NCI-H2171 treated with DMSO at 0.1 percent for 48 hours (cell line): Measurements from ENCODE around the gene MCM8.

Experiments used
- DNase-seq: peaks from one replicate; lab custom pipeline; 2025; lab: John Stamatoyannopoulos, UW

The MCM8 gene

DNA sequence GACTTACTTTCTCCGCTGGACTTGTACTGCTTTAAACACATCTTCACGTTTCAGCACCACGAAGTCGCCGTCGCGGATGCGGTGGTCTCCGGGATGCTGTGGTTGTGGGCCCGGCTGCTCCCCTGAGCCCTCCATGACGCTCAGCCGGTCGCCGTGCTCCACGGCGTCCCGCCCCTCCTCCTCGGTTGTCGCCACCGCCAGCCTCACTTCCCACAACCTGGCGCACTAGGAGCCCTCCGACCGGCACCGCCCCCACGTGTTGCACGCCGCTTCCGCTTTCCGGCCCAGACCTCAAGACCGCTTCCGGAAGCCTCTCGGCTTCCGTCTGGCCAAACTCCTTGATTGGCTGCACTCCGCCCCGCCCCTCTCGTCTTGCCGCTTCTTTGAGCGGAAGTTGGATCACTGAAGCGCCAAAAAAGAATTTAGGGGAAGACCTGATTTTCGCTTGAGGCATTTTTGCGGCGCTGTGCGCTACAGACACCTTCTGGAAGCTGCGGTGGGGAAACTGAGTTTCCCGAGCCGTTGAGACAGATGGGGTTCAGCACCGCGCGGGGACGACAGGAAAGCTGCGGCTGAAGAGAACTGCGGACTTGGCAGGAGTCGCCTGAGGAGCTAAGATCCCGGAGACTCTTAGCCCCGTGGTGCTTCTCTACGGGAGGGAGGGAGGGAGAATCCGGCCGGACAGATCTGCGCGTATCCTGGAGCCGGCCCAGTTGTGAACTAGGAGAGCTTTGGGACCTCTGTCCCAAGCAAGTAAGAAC is at the start of gene MCM8, which contains the start of gene TRMT6:
MCM8 (plus strand) TSS at position 382 of the 761 bp plus-strand sequence. CDS start 1,364 bp downstream, outside the sequence.
TRMT6 (minus strand) TSS at position 263 of the 761 bp plus-strand sequence; CDS start at position 135, 128 bp downstream.
- DNase-seq: peak; percentile 100

DNA sequence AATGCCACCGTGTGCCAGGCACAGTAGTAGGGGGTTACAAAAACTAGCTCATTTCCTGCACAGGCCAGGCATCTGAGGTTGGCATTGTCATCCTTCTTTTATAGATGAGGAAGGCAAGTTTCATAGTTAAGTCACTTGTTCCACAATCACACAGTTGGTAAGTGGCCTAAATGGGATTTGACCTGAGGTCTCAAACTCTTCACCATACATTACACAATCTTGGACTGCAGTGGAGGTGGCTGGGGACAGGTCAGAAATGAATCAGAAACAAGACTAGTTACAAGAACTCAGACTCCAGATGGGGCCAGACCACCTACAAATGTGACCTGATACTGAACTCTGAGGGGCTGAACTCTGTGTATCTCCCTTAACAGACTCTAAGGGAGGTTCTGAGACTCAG is 49.5 kb upstream of the MCM8 start:
- DNase-seq: no peak

DNA sequence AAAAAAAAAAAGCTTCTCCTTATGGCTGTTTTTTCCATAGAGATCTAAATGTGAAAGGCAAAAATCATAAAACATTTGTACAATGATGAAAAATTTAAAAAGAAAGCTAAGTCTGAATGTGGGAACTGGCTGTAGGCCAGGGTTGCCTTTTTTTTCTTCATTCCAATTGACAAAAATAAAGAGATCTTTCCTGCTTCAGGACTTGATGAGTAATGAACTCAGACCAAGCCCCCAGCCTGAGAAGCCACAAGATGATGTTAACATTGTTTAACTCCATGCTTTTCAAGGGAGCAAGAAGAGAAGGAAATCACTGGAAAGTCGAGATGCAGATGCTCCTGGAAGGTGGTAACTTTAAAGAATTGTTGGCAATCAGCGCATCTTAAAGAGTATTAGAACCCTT is 41.5 kb upstream of the MCM8 start:
- peak; percentile 36 for DNase-seq

DNA sequence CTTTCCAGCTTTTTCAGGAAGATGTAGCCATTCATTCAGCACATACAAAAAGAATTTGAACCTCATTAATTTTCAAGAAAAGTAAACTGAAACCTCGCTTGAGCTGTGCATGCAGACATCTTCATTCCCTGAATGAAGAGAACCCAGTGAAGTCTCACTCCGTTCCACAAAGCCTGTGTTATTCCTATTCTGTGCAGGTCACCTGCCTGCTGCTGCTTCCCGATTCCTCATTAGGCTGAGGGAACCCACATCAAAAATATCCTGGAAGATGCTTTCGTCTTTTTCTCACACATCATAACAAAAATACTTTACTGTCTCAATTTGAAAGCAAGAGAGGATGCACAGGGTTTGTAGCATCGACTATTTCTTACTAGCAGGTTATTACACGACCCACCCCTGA is 40.3 kb upstream of the MCM8 start:
- DNase-seq: peak; percentile 41

DNA sequence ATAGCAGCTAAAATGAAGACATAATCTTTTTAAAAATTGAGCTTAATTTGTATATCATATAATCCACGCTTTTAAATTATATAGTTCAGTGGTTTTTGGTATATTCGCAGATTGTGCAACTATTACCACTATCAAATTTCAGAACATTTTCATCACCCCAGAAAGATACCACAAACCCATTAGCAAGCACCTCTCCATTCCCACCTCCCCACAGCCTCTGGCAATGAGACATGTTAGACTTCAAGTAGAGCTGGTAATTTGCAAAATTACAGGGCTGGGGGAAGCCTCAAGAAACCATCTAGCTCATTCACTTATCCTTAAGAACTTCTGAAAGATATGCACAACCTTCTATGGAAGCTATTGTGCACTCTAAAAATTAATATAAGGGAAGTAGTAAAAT is 37.3 kb upstream of the MCM8 start:
- DNase-seq: no peak

DNA sequence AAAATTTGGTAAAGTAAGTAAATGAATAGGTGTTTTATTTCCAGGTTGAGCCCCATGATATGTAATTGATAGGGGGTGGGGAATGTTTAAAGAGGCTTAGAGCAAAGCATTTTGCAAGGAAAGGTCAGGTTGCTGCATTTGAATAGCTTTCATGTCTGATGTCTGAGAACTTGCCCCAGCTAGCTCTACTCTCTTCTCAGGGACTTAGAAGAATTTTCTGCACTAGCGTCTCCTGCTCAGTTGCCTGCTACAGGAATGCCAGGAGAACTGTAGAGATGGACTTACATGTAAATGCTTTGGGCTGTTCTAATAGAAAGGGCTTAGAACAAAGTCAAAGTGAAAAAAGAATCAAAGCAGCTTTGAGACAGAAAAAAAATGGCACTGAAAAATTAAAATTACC is 35.6 kb upstream of the MCM8 start:
- DNase-seq: no peak

DNA sequence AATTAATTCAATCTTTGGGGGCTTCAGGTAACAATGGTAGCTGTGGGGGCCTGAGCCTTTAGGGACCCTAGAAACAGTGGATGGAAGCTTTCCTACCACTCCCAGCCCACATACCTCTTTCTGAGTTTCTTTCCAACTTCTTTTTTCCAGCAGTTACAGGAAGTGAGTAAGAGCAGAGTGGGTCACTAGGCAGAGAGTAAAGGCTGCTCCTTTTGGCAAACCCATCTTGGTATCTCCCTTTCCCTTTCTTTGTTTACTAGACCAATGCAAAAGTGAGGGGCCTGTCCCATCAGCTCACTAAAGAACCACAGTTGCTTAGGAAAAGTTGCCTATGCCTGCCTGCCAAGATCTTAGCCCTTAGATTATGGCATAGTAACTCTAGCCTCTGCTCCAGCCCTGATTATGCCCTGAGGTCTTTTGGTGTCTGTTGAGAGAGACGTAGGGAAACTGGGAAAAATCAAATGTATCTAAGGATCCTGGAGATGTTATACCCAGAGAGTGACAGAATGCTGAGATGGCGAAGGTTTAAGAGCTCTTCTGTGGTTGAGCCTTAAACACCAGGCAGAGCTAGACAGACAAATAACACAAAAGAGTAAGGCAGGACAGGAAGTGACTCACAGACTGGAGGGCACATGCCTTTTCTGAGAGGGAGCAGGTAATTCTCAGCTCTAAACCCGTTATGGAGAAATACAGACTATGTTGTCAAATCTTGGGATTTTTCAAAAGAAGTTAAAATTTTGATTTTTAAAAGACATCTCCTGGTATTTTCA is 31.4 kb upstream of the MCM8 start:
- DNase-seq: no peak

DNA sequence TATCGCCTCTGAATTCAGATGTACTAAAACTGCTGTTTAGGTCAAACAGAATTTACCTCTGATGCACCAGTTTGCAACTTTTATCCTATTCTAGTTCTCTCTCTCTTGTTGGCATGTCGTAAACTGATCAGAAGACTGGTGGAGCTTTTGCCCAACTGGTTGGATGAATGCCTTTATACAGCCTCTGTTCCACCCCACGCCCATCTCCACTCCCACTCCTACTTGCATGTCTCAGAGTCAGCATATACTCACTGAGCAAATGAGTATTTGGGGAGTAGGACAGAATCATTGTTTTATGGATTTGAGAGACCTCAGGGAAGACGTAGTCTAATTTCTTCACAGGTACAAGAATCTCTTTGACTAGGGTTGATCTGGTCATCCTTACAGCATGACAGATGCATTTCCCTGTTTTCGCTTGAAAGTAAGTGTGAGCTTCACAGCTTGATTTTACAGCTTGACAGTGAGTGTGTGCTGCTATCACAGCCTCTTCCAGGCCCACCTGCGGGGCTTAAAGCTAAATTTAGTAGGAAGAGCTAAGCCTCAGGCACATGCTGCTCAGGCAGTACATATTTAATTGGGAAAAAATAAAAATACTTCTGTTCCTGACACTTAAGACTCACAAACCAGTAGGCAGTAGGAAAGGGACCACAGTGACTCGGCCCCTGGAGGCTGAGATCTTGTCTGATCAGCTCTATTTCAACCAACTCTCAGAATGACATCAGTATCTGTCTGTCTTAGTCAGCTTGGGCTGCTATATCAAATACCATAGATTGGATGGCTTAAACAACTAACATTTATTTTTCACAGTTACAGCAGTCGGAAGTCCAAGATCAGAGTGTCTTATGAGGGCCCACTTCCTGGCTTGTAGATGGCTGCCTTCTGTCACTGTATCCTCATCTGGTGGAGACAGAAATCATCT is 30.6 kb upstream of the MCM8 start:
- no peak for DNase-seq

DNA sequence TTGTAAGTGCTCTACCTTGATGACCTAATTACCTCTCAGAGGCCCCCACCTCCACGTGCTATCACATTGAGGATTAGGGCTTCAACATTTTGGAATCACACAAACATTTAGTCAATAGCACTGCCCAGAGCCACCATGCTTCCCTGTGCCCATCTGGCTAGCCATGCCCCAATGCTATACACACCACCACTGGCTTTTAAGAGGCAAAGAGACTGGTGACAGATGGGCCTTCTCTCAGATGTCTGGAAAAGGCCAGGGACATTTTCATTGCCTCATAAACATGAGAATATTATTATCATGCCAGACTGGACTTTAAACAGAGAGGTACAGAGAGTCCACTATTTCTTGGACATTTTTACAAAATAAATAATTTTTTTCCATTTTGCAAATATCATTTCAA is 29.9 kb upstream of the MCM8 start:
- DNase-seq: peak; percentile 34

DNA sequence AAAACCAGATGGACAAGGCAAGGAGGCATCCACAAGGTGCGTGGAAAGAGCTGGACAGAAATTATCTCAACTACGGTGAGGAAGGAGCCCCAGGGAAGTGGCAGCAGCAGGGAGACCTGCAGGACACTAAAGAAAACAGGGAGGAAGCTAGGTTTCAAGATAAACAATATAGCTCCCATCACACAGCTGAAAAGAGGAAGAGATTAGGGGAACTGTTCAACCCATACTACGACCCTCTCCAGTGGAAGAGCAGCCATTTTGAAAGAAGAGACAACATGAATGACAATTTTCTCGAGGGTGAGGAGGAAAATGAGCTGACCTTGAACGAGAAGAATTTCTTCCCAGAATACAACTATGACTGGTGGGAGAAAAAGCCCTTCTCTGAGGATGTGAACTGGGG is 27.0 kb upstream of the MCM8 start:
- no peak for DNase-seq

DNA sequence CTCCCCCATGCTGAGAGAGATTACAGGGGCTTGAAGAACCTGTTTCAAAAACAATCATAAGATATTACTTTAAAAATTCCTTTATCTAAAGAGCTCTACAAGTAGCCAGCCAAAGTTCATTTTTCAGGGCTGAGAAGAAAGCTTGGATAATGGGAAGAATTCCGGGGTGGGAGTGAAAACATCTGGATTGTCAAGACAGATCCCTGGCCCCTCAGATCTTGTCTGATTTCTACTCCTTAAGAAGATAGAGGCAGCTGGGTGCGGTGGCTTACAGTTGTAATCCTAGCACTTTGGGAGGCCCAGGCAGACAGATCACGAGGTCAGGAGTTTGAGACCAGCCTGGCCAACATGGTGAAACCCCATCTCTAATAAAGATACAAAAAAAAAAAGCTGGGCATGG is 24.9 kb upstream of the MCM8 start:
- no peak for DNase-seq

DNA sequence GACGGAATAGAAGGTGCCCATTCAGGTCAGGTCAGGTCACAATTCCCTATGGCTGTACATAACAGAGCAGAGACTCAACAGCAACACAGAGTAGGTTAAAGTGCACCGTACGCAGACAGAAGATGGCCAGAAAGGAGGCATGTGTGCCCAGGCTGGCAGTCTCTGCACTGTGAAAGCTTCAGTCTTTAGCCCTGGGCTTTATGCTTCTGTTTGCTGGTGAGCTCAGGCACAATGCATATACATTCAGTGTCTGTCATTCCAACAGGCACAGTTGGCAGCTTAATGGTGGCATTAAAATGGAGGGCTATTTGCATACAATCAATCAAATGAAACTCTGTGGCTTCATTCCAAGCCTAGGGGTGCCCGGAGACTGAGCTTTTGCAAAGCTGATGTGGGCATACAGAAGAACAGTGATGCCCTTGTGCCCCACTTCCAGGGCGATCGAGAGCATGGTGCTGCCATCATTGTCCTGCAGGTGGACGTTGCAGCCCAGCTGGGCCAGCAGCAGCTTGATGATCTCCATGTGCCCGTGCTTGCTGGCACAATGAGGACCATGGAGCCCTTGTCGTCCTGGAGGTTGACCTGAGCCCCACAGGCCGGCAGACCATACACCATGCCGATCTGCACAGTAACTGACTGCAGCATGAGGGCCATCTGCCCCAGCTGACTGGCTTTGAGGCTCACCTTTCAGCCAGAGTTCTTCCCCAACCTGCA is 22.5 kb upstream of the MCM8 start:
- no peak for DNase-seq

DNA sequence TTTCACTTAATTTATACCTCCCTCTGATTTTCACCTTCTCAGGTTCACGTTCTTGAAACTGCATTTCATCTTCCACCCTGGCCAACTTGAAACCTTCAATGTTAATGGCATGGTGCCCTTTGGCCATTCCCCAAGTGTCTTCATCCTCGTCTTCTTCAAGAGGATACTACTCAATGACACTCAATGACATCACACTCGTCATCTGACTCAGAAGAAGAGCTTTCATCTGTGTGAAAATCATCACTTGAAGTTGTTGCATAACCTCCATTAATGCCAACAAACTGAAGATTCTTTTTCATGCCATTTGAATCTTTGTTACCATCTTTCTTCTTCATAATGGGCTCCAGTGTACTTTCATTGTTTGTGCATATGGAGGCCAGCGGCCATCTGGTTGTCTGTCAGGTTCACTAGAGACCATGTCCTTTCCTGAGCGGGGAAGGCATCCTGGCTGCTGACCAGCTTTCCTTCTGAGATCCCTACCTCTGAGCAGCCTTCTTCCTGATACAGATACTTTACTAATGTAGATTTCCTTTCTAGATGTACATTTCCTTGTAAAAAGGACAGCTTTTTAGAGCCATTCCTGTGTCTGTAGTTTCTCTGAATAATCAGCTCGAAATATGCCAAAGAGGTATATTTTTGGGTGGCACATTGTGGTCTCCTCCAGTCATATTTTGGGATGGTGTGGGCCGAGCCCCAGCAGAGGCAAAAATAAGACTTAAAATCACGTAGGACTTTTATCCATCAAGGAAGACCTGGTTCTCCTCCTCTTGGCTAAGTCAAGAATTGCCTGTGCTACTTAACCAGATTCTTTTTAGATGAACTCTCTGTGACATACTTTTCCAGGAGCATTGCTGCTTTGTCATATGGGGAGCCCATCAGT is 21.4 kb upstream of the MCM8 start:
- DNase-seq: no peak

DNA sequence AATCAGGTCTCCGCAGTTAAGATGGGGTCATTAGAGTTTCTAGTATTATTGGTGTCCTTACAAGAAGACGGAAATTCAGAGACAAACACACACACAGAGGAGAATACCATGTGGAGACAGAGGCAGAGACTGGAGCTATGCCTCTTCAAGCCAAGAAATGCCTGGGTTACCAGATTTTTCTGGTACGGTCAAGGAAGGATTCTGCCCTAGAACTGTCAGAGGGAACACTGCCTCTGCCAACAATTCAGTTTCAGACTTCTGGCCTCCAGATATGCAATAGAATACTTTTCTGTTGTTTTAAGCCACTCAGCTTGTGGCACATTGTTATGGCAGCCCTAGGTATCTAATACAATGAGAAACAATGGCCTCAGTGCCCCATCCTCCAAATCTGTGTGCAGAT is 19.0 kb upstream of the MCM8 start:
- DNase-seq: no peak

DNA sequence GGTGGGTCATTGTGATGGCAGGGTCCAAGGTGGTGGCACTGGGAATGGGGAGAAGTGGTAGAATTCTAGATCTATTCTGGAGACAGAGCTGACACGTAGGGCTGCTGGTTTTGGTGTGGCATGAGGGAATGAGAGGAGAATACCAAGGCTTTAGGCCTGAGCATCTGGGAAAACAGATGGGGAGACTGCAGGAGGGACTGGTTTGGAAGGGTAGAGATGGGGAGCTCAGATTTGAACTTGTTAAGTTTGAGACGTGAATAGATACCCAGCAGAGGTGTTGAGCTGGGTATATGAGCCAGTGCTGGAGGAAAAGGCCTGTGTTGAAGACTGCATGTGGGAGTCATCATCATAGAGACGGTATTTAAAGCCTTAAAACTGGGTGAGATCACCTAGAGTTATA is 17.7 kb upstream of the MCM8 start:
- DNase-seq: no peak

DNA sequence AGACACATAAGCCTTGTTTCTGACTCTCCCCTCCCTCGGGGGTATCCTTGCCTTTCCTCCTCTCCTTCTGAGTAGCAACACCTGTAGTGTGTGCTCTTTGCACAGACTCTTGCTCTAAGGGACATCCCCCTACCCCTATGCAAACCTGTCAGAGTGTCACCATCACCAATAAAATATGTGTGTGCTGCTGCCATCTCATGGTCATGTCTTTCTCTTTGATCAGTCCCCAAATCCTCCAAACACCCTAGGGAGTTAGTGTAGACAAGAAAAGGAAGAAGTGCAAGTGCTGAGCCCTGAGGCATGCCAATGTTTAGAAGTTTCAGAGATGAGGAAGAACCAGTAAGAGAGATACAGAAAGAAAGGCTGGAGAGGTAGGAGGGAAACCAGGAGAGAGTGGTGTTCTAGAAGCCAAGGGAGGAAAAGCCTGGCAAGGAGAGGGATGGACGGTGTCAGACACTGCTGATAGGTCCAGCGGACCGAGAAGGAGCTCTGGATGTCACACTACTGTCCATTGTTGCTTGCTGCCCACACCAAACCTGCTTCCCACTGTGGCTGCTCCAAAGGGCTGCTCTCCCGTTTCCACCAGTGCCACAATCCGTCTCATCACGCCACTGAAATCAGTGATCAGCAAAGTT is 16.5 kb upstream of the MCM8 start:
- peak; percentile 76 for DNase-seq

DNA sequence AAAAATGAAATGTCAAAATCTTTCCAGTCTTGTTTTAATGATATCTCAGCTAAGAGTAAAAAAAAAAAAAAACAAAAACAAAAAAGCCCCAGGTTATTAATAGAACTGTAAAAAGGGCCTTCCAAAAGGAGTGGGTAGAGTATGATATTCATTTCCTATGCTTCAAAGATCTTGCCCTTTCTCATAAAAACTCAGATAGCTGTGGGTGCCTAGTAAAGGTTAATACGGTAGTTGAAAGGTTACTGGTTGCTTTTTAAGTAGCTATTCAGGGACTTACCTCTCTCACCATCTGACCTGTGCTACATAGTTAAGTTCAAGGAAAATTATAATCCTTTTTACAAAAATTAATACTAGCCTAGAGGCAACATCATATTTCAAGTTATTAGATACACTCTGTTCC is 15.1 kb upstream of the MCM8 start:
- DNase-seq: no peak

DNA sequence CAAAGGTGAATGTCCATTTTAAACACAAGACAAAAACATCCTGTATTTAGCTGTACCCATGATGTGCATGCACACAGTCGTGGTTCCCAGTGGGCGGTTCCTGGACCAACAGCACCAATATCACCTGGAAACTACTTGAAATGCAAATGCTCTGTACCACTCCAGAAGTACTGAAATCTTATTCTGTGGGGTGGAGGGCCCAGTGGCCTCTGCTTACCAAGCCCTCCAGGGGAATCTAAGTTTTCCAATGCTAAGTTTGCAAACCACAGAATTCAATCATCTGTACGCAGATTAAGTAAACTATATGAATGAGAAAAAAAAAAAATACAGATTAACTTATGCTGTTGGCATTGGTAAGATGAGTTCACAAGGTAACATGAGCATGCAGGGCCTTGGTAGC is 14.2 kb upstream of the MCM8 start:
- no peak for DNase-seq

DNA sequence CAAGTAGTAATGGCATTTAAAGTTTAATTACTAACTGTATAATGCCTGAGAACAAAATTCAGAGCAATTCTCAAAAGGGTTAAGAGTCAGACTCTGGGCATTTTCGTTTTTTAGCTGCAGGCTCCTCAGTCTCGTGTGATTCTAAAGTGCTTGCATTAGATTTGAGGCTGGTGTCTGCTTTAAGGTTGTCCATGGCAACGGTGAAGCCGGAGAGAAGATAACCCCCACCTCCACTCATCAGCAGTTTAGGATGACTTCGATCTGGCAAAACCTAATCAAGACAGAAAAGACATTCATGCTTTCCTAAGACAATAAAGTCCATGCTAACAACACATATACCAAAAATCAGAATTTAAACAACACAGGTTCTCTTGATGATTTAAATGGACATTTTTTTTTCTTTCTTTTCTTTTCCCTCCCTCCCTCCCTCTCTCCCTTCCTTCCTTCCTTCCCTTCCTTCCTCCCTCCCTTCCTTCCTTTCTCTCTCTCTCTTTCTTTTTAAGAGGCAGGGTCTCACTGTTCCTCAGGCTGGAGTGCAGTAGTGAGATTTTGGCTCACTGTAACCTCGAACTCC is 11.9 kb upstream of the MCM8 start:
- DNase-seq: no peak

DNA sequence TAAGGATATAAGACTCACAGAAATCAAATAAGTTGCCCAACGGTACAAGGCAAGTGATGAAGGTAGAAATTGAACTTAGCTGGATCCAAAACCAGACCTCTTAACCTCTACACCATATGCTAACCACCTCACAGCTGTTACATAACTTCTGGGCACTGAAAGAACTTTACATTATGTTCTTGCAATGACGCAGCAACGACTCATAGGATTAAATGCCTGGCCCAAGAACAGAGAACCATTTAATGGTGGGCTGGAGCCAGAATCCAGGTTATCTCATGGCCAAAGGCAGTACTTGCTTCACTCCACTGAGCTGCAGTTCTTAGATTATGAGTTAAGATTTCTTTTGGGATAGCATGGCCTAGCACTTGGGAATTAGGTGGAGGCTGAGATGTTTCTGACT is 4.5 kb upstream of the MCM8 start:
- no peak for DNase-seq
